Endothelial cell (in vitro differentiated cells): ENCODE measurements around the gene TRIM28. TPM values are rescaled to one million over a fixed set of nuclear protein-coding genes. Genes with fewer than 3 reads are reported as not detected.

Source experiments
- DNase-seq: peaks from one replicate; pipeline ENCODE4 v3.0.0; 2021; ENCODE audit warnings: low spot score
- H3K27ac Mint-ChIP-seq: one replicate; pipeline ENCODE4 v1.8.0; 2021; ENCODE audit warnings: mixed read lengths, inconsistent platforms; ENCODE audit not compliant: unreplicated experiment
- H3K27me3 Mint-ChIP-seq: one replicate; pipeline ENCODE4 v1.8.0; 2021; ENCODE audit warnings: mild to moderate bottlenecking, moderate library complexity, mixed read lengths, inconsistent platforms; ENCODE audit not compliant: unreplicated experiment
- H3K36me3 Mint-ChIP-seq: one replicate; pipeline ENCODE4 v1.8.0; 2021; ENCODE audit warnings: mild to moderate bottlenecking, low read depth, mixed read lengths, inconsistent platforms; ENCODE audit not compliant: unreplicated experiment
- H3K4me1 Mint-ChIP-seq: one replicate; pipeline ENCODE4 v1.8.0; 2021; ENCODE audit warnings: mild to moderate bottlenecking, mixed read lengths, inconsistent platforms; ENCODE audit not compliant: unreplicated experiment
- H3K4me3 Mint-ChIP-seq: one replicate; pipeline ENCODE4 v1.8.0; 2021; ENCODE audit warnings: mild to moderate bottlenecking, mixed read lengths, inconsistent platforms; ENCODE audit not compliant: unreplicated experiment
- H3K9me3 Mint-ChIP-seq: one replicate; pipeline ENCODE4 v1.8.0; 2021; ENCODE audit warnings: mixed read lengths, inconsistent platforms; ENCODE audit not compliant: unreplicated experiment
- CTCF ChIP-seq: fragments of 200-600 bp; sonication (generic); IDR thresholded peaks from one replicate; pipeline ENCODE4 v1.5.0; 2021; ENCODE audit warnings: antibody characterized with exemption; ENCODE audit not compliant: unreplicated experiment
- total RNA-seq: library from RNA; stranded (reverse); fragmentation: NEBNext Ultra II Directional; extraction: Animal tissue kit (Norgen Biotek cat#: 25700); gene quantifications from one replicate; pipeline ENCODE4 v1.2.1, GENCODE V29; 2021; ENCODE audit not compliant: unreplicated experiment

The TRIM28 gene
- total RNA-seq, 1 donor from 2014 or later, result 457 TPM

GRCh38 chr19:58519355-58520256 is 24.3 kb upstream of the TRIM28 start, which contains the start of gene ZBTB45:
Gene ZBTB45, minus strand, starts transcription at chr19:58519810. Its CDS starts 2,137 bp downstream, at chr19:58517673.
- H3K36me3 Mint-ChIP-seq, result peaks cover 21% of the 10 kb centered on the region
- peak; percentile 67 for TF ChIP-seq CTCF
- peaks cover 25% of the 10 kb centered on the region for H3K27me3 Mint-ChIP-seq
- H3K4me3 Mint-ChIP-seq, result peak within 1 kb of the TSS; percentile 97
- no peaks in the 10 kb centered on the region for H3K9me3 Mint-ChIP-seq
- H3K4me1 Mint-ChIP-seq, result peaks cover 29% of the 10 kb centered on the region
- peak within 1 kb of the TSS; percentile 99 for H3K27ac Mint-ChIP-seq
- peak; percentile 91 for DNase-seq

GRCh38 chr19:58520257-58520599 is 23.6 kb upstream of the TRIM28 start:
- no peaks in the 10 kb centered on the region for H3K9me3 Mint-ChIP-seq
- H3K27me3 Mint-ChIP-seq, result peaks cover 22% of the 10 kb centered on the region
- peak overlapping the region; percentile 97 for H3K4me3 Mint-ChIP-seq
- DNase-seq, result no peak
- peaks cover 29% of the 10 kb centered on the region for H3K4me1 Mint-ChIP-seq
- H3K27ac Mint-ChIP-seq, result peak overlapping the region; percentile 99
- H3K36me3 Mint-ChIP-seq, result peaks cover 21% of the 10 kb centered on the region
- TF ChIP-seq CTCF, result no peak

GRCh38 chr19:58521651-58522050 is 22.2 kb upstream of the TRIM28 start:
- Mint-ChIP-seq H3K4me3 (peak overlapping the region; percentile 62), H3K27me3 (peaks cover 15% of the 10 kb centered on the region)
- DNase-seq, result no peak

GRCh38 chr19:58522709-58523108 is 21.2 kb upstream of the TRIM28 start:
- no peaks in the 10 kb centered on the region for H3K9me3 Mint-ChIP-seq
- no peak for DNase-seq
- H3K4me1 Mint-ChIP-seq, result peaks cover 25% of the 10 kb centered on the region
- peak overlapping the region; percentile 37 for H3K27ac Mint-ChIP-seq
- H3K36me3 Mint-ChIP-seq, result peaks cover 14% of the 10 kb centered on the region
- TF ChIP-seq CTCF, result no peak
- H3K27me3 Mint-ChIP-seq, result peaks cover 19% of the 10 kb centered on the region
- H3K4me3 Mint-ChIP-seq, result no peak overlapping the region

More at GRCh38 chr19:58521651-58522050, 22.2 kb upstream of the TRIM28 start:
- Mint-ChIP-seq H3K27ac (no peak overlapping the region), H3K9me3 (no peaks in the 10 kb centered on the region), H3K36me3 (peaks cover 14% of the 10 kb centered on the region), H3K4me1 (peaks cover 25% of the 10 kb centered on the region)
- no peak for TF ChIP-seq CTCF

GRCh38 chr19:58529405-58529804 is 14.5 kb upstream of the TRIM28 start:
- no peak for DNase-seq
- no peaks in the 10 kb centered on the region for H3K9me3 Mint-ChIP-seq
- H3K4me3 Mint-ChIP-seq, result no peak overlapping the region
- H3K4me1 Mint-ChIP-seq, result no peaks in the 10 kb centered on the region
- H3K36me3 Mint-ChIP-seq, result no peaks in the 10 kb centered on the region
- peaks cover 9% of the 10 kb centered on the region for H3K27me3 Mint-ChIP-seq
- no peak overlapping the region for H3K27ac Mint-ChIP-seq
- no peak for TF ChIP-seq CTCF
